Effector memory CD4-positive, alpha-beta T cell (primary cell): ENCODE results near the gene TLCD2.
"Not testable (repeated sequence)": the region's sequence is repeated elsewhere in the genome, so short reads cannot be mapped to it uniquely, and the experiment has no call there.

Source experiments
- DNase-seq, 3 donors: peaks; one replicate each; pipeline ENCODE4 v3.0.0-alpha.2; 2020
- H3K27ac ChIP-seq: 2 replicates; pipeline ENCODE4 v1.7.0; 2013; ENCODE audit warnings: mild to moderate bottlenecking, low read length, moderate library complexity; ENCODE audit not compliant: insufficient read depth, poor library complexity, severe bottlenecking
- H3K27me3 ChIP-seq: replicated peaks from 2 replicates; pipeline ENCODE4 v1.7.0; 2013; ENCODE audit warnings: mild to moderate bottlenecking, low read length; ENCODE audit not compliant: insufficient read depth, control insufficient read depth, poor library complexity, severe bottlenecking
- H3K36me3 ChIP-seq: 2 replicates; pipeline ENCODE4 v1.7.0; 2013; ENCODE audit warnings: mild to moderate bottlenecking, low read length, moderate library complexity; ENCODE audit not compliant: control insufficient read depth, insufficient read depth
- H3K4me1 ChIP-seq: 2 replicates; pipeline ENCODE4 v1.7.0; 2013; ENCODE audit warnings: low read length, mild to moderate bottlenecking; ENCODE audit not compliant: control insufficient read depth, insufficient read depth, poor library complexity, severe bottlenecking
- H3K4me3 ChIP-seq: 2 replicates; pipeline ENCODE4 v1.7.0; 2013; ENCODE audit warnings: low read length, low read depth, mild to moderate bottlenecking; ENCODE audit not compliant: insufficient read depth, poor library complexity, severe bottlenecking
- H3K9me3 ChIP-seq: 2 replicates; pipeline ENCODE4 v1.7.0; 2013; ENCODE audit warnings: mild to moderate bottlenecking, low read length, moderate library complexity; ENCODE audit not compliant: control insufficient read depth

TLCD2 gene

DNA sequence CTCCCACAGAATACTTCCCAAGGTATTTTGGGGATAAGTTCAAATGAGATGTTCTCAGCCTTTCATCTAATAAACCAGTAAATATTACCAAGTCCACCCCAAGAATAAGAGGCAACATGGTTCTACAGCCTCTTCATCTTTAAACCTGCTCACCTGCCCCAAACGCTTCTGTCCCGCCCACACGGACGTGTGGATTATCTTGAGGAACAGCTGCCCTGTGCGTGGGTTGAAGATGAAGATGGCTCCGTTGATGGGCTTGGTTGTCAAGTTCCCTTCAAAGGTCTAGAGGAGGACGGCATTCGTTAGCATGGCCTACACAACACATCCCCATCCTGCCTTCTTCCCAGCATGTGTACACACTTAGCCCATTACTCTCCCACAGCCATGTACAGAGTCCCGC lies 52.1 kb downstream of the TLCD2 start:
- DNase-seq = no peak
- Histone ChIP-seq H3K27ac (no peak overlapping the region), H3K9me3 (no peaks in the 10 kb centered on the region), H3K36me3 (peaks cover 88% of the 10 kb centered on the region), H3K4me3 (no peak overlapping the region), H3K4me1 (no peaks in the 10 kb centered on the region), H3K27me3 (no peaks in the 10 kb centered on the region)

DNA sequence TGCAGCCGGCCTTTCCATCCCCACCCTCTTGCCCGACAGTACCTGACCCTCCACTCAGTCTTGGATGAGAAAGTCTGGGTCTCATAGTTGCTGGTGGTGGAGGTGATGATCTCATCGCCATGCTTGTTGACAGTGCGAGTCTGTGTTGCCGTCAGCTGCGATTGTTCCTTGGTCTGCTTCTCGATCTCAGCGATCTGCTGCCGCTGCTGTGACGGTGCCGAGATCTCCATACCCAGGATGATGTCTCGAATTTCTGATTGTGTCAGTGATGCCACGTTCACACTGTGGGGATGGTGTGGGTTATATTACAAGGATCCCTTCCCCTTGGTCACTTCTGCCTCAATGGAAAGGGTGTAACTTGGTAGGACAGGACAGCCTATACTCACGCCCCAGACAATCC lies 56.4 kb downstream of the TLCD2 start:
- Histone ChIP-seq H3K27ac (no peak overlapping the region), H3K36me3 (peaks cover 84% of the 10 kb centered on the region), H3K4me1 (peaks cover 6% of the 10 kb centered on the region), H3K9me3 (no peaks in the 10 kb centered on the region), H3K27me3 (no peaks in the 10 kb centered on the region), H3K4me3 (no peak overlapping the region)
- no peak for DNase-seq

DNA sequence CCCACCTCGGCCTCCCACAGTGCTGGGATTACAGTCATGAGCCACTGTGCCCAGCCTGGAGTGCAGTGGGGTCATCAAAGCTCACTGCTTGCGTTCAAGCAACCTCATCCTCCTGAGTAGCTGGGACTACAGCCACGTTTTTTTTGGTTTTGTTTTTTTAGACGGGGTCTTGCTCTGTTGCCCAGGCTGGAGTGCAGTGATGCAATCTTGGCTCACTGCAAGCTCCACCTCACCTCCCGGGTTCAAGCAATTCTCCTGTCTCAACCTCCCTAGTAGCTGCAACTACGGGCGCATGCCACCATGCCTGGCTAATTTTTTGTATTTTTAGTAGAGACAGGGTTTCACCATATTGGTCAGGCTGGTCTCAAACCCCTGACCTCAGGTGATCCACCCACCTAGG lies 57.4 kb downstream of the TLCD2 start:
- not testable (repeated sequence) for DNase-seq, H3K9me3 ChIP-seq, H3K4me3 ChIP-seq, H3K27ac ChIP-seq, H3K27me3 ChIP-seq
- Histone ChIP-seq H3K4me1 (peaks cover 15% of the 10 kb centered on the region), H3K36me3 (peaks cover 74% of the 10 kb centered on the region)
